Neural crest cell (in vitro differentiated cells): ENCODE data around the gene HEMGN. TPM values are rescaled to one million over a fixed set of nuclear protein-coding genes. Genes with fewer than 3 reads are reported as not detected.

Experiments used
- DNase-seq: peaks from one replicate; pipeline ENCODE4 v3.0.0; 2021; ENCODE audit warnings: low read depth, mixed read lengths, low spot score
- H3K27ac Mint-ChIP-seq: one replicate; pipeline ENCODE4 v1.8.0; 2021; ENCODE audit warnings: mild to moderate bottlenecking, mixed read lengths; ENCODE audit not compliant: unreplicated experiment
- H3K27me3 Mint-ChIP-seq: 2 replicates; pipeline ENCODE4 v1.8.0; 2021; ENCODE audit warnings: low read depth, mild to moderate bottlenecking, mixed read lengths
- H3K36me3 Mint-ChIP-seq: 2 replicates; pipeline ENCODE4 v1.8.0; 2021; ENCODE audit warnings: low read depth, mild to moderate bottlenecking, mixed read lengths
- H3K4me1 Mint-ChIP-seq: 2 replicates; pipeline ENCODE4 v1.8.0; 2021; ENCODE audit warnings: mixed read lengths
- H3K4me3 Mint-ChIP-seq: one replicate; pipeline ENCODE4 v1.8.0; 2021; ENCODE audit warnings: mild to moderate bottlenecking, mixed read lengths
- H3K9me3 Mint-ChIP-seq: 2 replicates; pipeline ENCODE4 v1.8.0; 2021; ENCODE audit warnings: mixed read lengths
- CTCF ChIP-seq: fragments of 200-600 bp; sonication (generic); conservative IDR thresholded peaks from 2 replicates; pipeline ENCODE4 v1.5.0; 2021; ENCODE audit warnings: antibody characterized with exemption, mild to moderate bottlenecking
- total RNA-seq: library from RNA; stranded (reverse); gene quantifications from 2 replicates; pipeline ENCODE4 v1.2.1, GENCODE V29; 2021

HEMGN gene
- total RNA-seq, 1 donor from 2014 or later, result not detected

DNA sequence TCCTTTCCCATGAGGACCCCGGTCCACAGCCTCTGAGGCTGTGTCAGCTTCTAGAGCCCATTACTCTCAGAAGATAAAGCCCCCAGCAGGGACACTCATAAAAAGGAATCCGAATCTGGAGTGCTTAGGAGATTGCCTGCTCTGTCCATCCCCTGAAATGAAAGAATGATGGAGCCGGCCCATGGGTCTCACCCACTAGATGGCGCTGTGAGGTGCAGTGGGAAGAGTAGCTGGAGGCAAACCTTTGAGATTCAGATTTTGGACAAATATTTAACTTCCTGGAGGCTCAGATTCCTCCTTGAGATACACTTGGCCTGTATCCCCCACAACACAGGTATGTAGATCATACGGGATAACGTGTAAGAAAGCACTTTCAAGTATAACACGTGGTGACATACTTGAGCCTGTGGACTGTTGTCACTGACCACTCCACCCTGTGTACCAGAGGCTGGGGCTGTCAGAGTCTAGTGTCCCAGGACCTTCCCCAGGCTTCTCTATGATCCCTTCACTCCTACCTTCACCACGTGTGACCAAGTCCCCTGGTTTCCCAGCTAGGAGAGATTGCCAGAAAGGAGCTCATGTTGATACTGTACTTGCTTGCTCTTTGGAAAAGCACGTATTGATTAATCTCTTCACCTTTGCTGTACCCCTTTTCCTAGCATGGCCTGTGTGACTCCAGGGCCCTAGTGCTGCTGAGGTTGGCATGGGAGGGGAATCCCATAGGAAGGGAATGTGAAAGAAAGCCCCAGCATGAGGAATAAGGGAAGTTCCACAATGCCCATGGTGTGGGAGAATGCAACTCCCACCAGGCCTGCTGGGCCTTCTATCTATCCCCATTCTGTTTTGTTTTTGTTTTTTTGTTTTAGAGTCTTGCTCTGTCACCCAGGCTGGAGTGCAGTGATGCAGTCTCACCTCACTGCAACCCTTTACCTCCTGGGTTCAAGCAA lies 47.8 kb downstream of the HEMGN start:
- peak; percentile 45 for DNase-seq
- H3K4me1 Mint-ChIP-seq, result peaks cover 11% of the 10 kb centered on the region
- peaks cover 4% of the 10 kb centered on the region for H3K36me3 Mint-ChIP-seq
- no peak overlapping the region for H3K4me3 Mint-ChIP-seq
- TF ChIP-seq CTCF, result peak; percentile 66
- H3K27me3 Mint-ChIP-seq, result peaks cover 26% of the 10 kb centered on the region
- no peak overlapping the region for H3K27ac Mint-ChIP-seq
- peaks cover 13% of the 10 kb centered on the region for H3K9me3 Mint-ChIP-seq

DNA sequence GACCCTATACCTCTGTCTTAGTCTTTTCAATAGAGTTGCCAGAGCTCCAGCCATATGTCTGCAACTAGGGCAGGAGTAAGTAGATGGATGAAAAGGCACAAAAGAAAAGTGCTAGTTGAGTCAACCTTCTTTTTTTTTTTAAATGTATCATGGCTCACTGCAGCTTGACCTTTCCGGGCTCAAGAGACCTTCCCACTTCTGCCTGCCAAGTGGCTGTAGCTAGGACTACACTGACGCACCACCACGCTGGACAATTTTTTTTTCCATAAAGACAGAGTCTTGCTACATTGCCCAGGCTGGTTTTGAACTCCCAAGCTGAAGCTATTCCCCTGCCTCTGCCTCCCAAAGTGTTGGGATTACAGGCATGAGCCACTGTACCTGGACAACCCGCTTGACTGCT lies 57.6 kb downstream of the HEMGN start:
- TF ChIP-seq CTCF, result no peak
- Mint-ChIP-seq H3K4me1 (no peaks in the 10 kb centered on the region), H3K27ac (no peak overlapping the region)

More for the DNA sequence above, 57.6 kb downstream of the HEMGN start:
- Mint-ChIP-seq H3K36me3 (no peaks in the 10 kb centered on the region), H3K4me3 (no peak overlapping the region), H3K27me3 (peaks cover 59% of the 10 kb centered on the region), H3K9me3 (no peaks in the 10 kb centered on the region)
- no peak for DNase-seq

Other genes with a start within 250 kb of the HEMGN start
- 14.1 and 15.6 TPM in 2 replicates for gene XPA, start 240.8 kb downstream of the HEMGN start, total RNA-seq
- gene FOXE1, start 84.9 kb downstream of the HEMGN start, total RNA-seq, result 0.09 TPM in 1 of 2 replicates, not detected in the other
- 11.4 and 12.7 TPM in 2 replicates for gene TRMO, start 15.7 kb downstream of the HEMGN start, total RNA-seq
- 220 and 235 TPM in 2 replicates for gene ANP32B, start 45.2 kb upstream of the HEMGN start, total RNA-seq
- gene NANS, start 118.6 kb upstream of the HEMGN start, total RNA-seq, result 39.6 and 40.9 TPM in 2 replicates
- gene TRIM14, start 181.1 kb upstream of the HEMGN start, total RNA-seq, result 10.2 and 11.2 TPM in 2 replicates